OCI-LY7 (cell line): Measurements from ENCODE around the gene BACH2. TPM values are rescaled to one million over a fixed set of nuclear protein-coding genes. Genes with fewer than 3 reads are reported as not detected.

ENCODE experiments used
- BruUV-seq: library from RNA; stranded (reverse); fragments of 400-500 nt; replicated peaks from 2 replicates; lab custom pipeline; 2021; lab: Mats Ljungman, UMichigan
- CTCF ChIA-PET: fragments of 300-600 bp; sonication (Branson Sonifier 250); formaldehyde crosslinking; loops from one replicate; lab custom pipeline; 2022; ENCODE audit warnings: antibody characterized with exemption; ENCODE audit not compliant: unreplicated experiment; lab: Charles Lee
- POLR2A ChIA-PET: fragments of 300-600 bp; sonication (Branson Sonifier 250); formaldehyde crosslinking; loops from one replicate; lab custom pipeline; 2022; ENCODE audit warnings: antibody characterized with exemption; lab: Charles Lee
- DNase-seq: peaks from one replicate; pipeline ENCODE4 v3.0.0-alpha.2; 2015; ENCODE audit warnings: low spot score
- H2AFZ ChIP-seq: fragments of 200-600 bp; sonication (generic), shearing (Covaris generic); 2 replicates; pipeline ENCODE4 v1.6.1; 2014; ENCODE audit warnings: mild to moderate bottlenecking, antibody characterized with exemption, low read length, moderate library complexity
- H3K27ac ChIP-seq: fragments of 200-600 bp; sonication (generic); 2 replicates; pipeline ENCODE4 v1.5.1; 2014; ENCODE audit warnings: mixed run types, low read depth, mild to moderate bottlenecking, moderate library complexity, low read length, inconsistent platforms; ENCODE audit not compliant: poor library complexity, severe bottlenecking
- H3K36me3 ChIP-seq: fragments of 200-600 bp; sonication (generic); 2 replicates; pipeline ENCODE4 v1.6.1; 2014; ENCODE audit warnings: mild to moderate bottlenecking, antibody characterized with exemption, low read length, moderate library complexity, mixed read lengths; ENCODE audit not compliant: insufficient read depth
- H3K4me1 ChIP-seq: fragments of 200-600 bp; sonication (generic); 2 replicates; pipeline ENCODE4 v1.5.1; 2014; ENCODE audit warnings: mild to moderate bottlenecking, low read length; ENCODE audit not compliant: insufficient read depth, poor library complexity, severe bottlenecking
- H3K4me2 ChIP-seq: fragments of 200-600 bp; sonication (generic); 2 replicates; pipeline ENCODE4 v1.6.1; 2014; ENCODE audit warnings: mild to moderate bottlenecking, low read length
- H3K4me3 ChIP-seq: fragments of 200-600 bp; sonication (generic); 2 replicates; pipeline ENCODE4 v1.5.1; 2014; ENCODE audit warnings: mild to moderate bottlenecking, low read depth, low read length; ENCODE audit not compliant: poor library complexity, severe bottlenecking
- H3K79me2 ChIP-seq: fragments of 200-600 bp; sonication (generic); 2 replicates; pipeline ENCODE4 v1.6.1; 2016; ENCODE audit warnings: low read depth, mild to moderate bottlenecking, low read length, moderate library complexity, mixed read lengths; ENCODE audit not compliant: insufficient read depth
- H3K9me2 ChIP-seq: fragments of 200-600 bp; sonication (generic); 2 replicates; pipeline ENCODE4 v1.6.1; 2016; ENCODE audit warnings: mild to moderate bottlenecking, low read length, mixed read lengths; ENCODE audit not compliant: insufficient read depth
- H3K9me3 ChIP-seq: fragments of 200-600 bp; sonication (generic); 2 replicates; pipeline ENCODE4 v1.6.1; 2014; ENCODE audit warnings: mild to moderate bottlenecking, mixed run types, low read length, mixed read lengths
- H4K20me1 ChIP-seq: fragments of 200-600 bp; sonication (generic); 2 replicates; pipeline ENCODE4 v1.6.1; 2014; ENCODE audit warnings: mild to moderate bottlenecking, antibody characterized with exemption, low read length, moderate library complexity, mixed read lengths; ENCODE audit not compliant: insufficient read depth
- CTCF ChIP-seq: fragments of 200-600 bp; sonication (generic); conservative IDR thresholded peaks from 2 replicates; pipeline ENCODE4 v1.5.1; 2014; ENCODE audit warnings: mild to moderate bottlenecking, antibody characterized with exemption, low read length, moderate library complexity, mixed read lengths
- EZH2phosphoT487 ChIP-seq: fragments of 200-600 bp; sonication (generic); IDR thresholded peaks from 2 replicates; pipeline ENCODE4 v1.6.1; 2018; ENCODE audit warnings: low read depth, borderline replicate concordance, mild to moderate bottlenecking, mixed run types, antibody characterized with exemption, low read length, moderate library complexity, mixed read lengths
- intact Hi-C: fragments of 100-400 bp; cut with micrococcal nuclease; formaldehyde crosslinking; loops from one replicate; pipeline ENCODE4 v1.10.0; 2022; ENCODE audit not compliant: unreplicated experiment
- total RNA-seq, 2 experiments: library from RNA; depleted of rRNA in 1 of 2; stranded (reverse); fragments of >200 nt in 1 of 2; shearing (Covaris generic) in 1 of 2; gene quantifications; 2 replicates each; pipeline ENCODE4 v1.2.3, GENCODE V29; 2014 to 2022

BACH2 gene
- total RNA-seq, 2 experiments from 2014 or later: 92.0 to 163 TPM

DNA sequence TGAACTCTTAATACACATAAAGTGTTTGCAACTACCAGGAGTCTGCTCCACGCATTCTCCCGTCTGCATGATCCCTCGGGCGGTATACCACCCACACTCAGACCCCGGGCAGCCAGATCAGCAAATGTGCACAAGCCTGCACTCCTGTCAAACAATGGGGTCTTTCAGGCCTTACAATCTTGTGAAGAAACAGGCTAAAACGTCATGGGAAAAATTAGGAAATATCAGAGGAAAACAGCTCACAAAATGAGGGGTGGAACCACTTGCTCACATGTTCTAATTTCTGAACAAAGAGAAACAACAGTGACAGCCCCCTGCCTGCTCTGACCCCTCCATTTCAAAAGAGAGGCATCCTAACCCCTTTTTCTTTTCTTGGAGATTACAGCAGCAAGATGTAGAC, 69.4 kb downstream of the BACH2 start:
- peaks cover 92% of the 10 kb centered on the region for H3K79me2 ChIP-seq
- H4K20me1 ChIP-seq: 0 out of 2 replicates have a peak, but pooled peaks cover 7% of the 10 kb centered on the region
- intact Hi-C loops: no loop called here
- H3K4me3 ChIP-seq: no peak overlapping the region
- no peak overlapping the region for H3K4me2 ChIP-seq
- TF ChIP-seq CTCF (no peak), EZH2phosphoT487 (no peak)
- H3K9me3 ChIP-seq: peaks cover 20% of the 10 kb centered on the region
- H3K27ac ChIP-seq: no peak overlapping the region
- no peak overlapping the region for H2AFZ ChIP-seq
- no peak for DNase-seq
- no TSS peak for BruUV-seq
- H3K36me3 ChIP-seq: peaks cover 98% of the 10 kb centered on the region
- no peaks in the 10 kb centered on the region for H3K9me2 ChIP-seq
- ChIA-PET CTCF (no interaction called here), POLR2A (interaction anchor here (1.0 to 1.6 kb wide), 2 partner anchors 8 to 26 kb away, joined by 3 read pairs; no protein-coding TSS in a partner anchor)
- peaks cover 8% of the 10 kb centered on the region for H3K4me1 ChIP-seq

DNA sequence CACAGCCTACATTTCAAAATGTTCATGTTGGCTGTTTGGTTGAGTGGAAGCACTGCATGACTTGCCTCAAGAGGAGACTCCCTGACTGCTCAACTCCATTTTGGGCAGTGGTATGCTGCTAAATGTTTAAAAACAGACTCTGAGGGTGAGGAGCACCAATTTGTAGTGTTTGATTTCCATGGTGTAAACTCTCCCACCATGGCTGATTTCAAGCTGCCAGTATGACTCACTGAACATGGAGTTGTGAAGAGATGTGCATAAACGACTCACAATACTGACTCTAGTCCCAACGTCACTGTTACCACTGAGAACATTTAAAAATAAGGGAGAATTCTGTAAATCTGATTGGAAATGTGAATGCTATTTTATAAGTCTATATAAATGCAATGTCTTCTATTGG, 70.4 kb downstream of the BACH2 start:
- POLR2A ChIA-PET: interaction anchor here (1.6 to 2.1 kb wide), 2 partner anchors 9 to 10 kb away, joined by 3 to 5 read pairs; no protein-coding TSS in a partner anchor
- CTCF ChIA-PET: no interaction called here
- no peak for TF ChIP-seq EZH2phosphoT487
- TF ChIP-seq CTCF: no peak

GRCh38 chr6:90224196-90224595, 72.4 kb downstream of the BACH2 start:
- Histone ChIP-seq H3K4me3 (no peak overlapping the region), H3K36me3 (peaks cover 85% of the 10 kb centered on the region), H3K4me1 (peaks cover 39% of the 10 kb centered on the region), H3K9me2 (no peaks in the 10 kb centered on the region), H4K20me1 (no peaks in the 10 kb centered on the region; the same call in 1 of the 2 replicates), H3K79me2 (peaks cover 97% of the 10 kb centered on the region), H2AFZ (no peak overlapping the region), H3K27ac (no peak overlapping the region), H3K9me3 (peaks cover 20% of the 10 kb centered on the region), H3K4me2 (no peak overlapping the region)
- no TSS peak for BruUV-seq
- ChIA-PET CTCF (no interaction called here), POLR2A (interaction anchor here (0.8 kb wide), 1 partner anchor 151 kb away, joined by 3 read pairs; no protein-coding TSS in a partner anchor)
- TF ChIP-seq EZH2phosphoT487: no peak
- TF ChIP-seq CTCF: no peak
- DNase-seq: no peak
- intact Hi-C loops: no loop called here

More for the DNA sequence above, 70.4 kb downstream of the BACH2 start:
- peaks cover 18% of the 10 kb centered on the region for H3K4me1 ChIP-seq
- H3K9me3 ChIP-seq: peaks cover 20% of the 10 kb centered on the region
- no peak overlapping the region for H3K4me3 ChIP-seq
- DNase-seq: no peak
- no peak overlapping the region for H2AFZ ChIP-seq
- peaks cover 96% of the 10 kb centered on the region for H3K36me3 ChIP-seq
- H3K4me2 ChIP-seq: no peak overlapping the region
- intact Hi-C loops: no loop called here
- no peaks in the 10 kb centered on the region for H3K9me2 ChIP-seq
- peaks cover 94% of the 10 kb centered on the region for H3K79me2 ChIP-seq
- H4K20me1 ChIP-seq: 0 out of 2 replicates have a peak, but pooled peaks cover 5% of the 10 kb centered on the region
- no peak overlapping the region for H3K27ac ChIP-seq
- BruUV-seq: no TSS peak
